Measurements from ENCODE around the gene TMEM44. TPM values are rescaled to one million over a fixed set of nuclear protein-coding genes. Genes with fewer than 3 reads are reported as not detected.

The TMEM44 gene
- total and polyA plus RNA-seq, 2 donors (not counting 3 experiments of a cell fraction or from before 2014, with no cell fraction given) = 93.8 to 125 TPM

DNA sequence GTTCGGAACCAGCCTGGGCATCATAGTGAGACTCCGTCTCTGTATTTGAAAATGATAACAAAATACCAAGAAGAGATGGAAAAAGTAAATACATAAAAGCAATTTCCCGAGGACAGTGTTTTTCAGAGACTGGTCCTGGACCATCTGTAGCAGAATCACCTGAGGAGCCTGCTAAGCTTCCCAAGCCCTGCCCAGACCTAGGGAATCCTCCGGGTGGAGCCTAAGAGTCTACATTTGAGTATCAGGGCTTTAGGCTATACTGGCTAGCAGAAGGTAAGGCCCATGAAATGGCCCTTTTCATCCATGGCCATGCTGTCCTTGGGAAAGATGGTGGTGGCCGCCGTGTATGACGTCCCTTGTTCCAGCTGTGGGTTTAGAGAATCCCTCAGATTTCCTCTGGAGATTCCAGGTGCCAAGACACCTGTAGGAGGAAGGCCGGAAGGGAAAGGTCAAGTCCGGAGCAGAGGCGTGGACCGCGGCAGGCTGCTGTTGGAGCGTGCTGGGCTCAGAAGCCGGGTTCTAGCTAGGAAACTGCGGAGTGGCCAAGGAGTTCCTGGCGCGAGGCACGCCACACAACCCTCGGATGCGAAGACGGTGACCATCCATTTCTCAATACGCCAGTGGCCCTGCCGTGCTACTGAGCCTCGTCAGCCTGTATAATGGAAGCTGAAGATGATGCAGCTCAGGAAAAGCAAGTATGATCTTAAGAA, 50.9 kb downstream of the TMEM44 start:
- no peak overlapping the region for H3K27ac ChIP-seq (ENCODE audit: insufficient read depth, low read depth, low read length)
- DNase-seq (ENCODE audit: low read depth, low spot score) = no peak
- no peaks in the 10 kb centered on the region for H3K9me3 ChIP-seq (replicated peaks; ENCODE audit: control insufficient read depth, insufficient read depth, low read length)
- H3K4me3 ChIP-seq (replicated peaks in 1 of 3; ENCODE audit: insufficient read depth in 1 of 3, low read depth in 1 of 3, low read length in 3 of 3) = no peak overlapping the region
- H3K9me1 ChIP-seq (replicated peaks; ENCODE audit: control insufficient read depth, extremely low read depth, insufficient read depth, low read length) = no peaks in the 10 kb centered on the region
- H3K4me2 ChIP-seq (ENCODE audit: insufficient read depth, low read length) = no peak overlapping the region
- intact Hi-C loops (cut with micrococcal nuclease) (no loop called here), dilution Hi-C loops (cut with MboI; ENCODE audit: extremely low pct_ligation_motif_present, low sequenced_read_pairs) (no loop called here)
- no peaks in the 10 kb centered on the region for H3K27me3 ChIP-seq (ENCODE audit: control insufficient read depth in 2 of 2, insufficient read depth in 2 of 2, low read length in 2 of 2)
- peaks cover 51% of the 10 kb centered on the region for H3K4me1 ChIP-seq (ENCODE audit: control insufficient read depth, extremely low read depth, insufficient read depth, low read length)
- ChIA-PET CTCF (interaction anchor here (1.2 to 2.2 kb wide), 3 partner anchors 8 to 110 kb away, joined by 5 to 13 read pairs (median 7); no protein-coding TSS in a partner anchor), POLR2A (no interaction called here)
- no peaks in the 10 kb centered on the region for H4K20me1 ChIP-seq (replicated peaks; ENCODE audit: control insufficient read depth, extremely low read depth, insufficient read depth, low read length)
- H3K36me3 ChIP-seq (ENCODE audit: control insufficient read depth in 2 of 2, extremely low read depth in 1 of 2, insufficient read depth in 2 of 2, low read length in 2 of 2) = no peaks in the 10 kb centered on the region
- no peak for FAIRE-seq
- no peak for TF ChIP-seq EZH2 (IDR thresholded peaks at IDR 0.05; ENCODE audit: borderline replicate concordance, low read depth, low read length, severe bottlenecking)
- TF ChIP-seq, protein P1, sequence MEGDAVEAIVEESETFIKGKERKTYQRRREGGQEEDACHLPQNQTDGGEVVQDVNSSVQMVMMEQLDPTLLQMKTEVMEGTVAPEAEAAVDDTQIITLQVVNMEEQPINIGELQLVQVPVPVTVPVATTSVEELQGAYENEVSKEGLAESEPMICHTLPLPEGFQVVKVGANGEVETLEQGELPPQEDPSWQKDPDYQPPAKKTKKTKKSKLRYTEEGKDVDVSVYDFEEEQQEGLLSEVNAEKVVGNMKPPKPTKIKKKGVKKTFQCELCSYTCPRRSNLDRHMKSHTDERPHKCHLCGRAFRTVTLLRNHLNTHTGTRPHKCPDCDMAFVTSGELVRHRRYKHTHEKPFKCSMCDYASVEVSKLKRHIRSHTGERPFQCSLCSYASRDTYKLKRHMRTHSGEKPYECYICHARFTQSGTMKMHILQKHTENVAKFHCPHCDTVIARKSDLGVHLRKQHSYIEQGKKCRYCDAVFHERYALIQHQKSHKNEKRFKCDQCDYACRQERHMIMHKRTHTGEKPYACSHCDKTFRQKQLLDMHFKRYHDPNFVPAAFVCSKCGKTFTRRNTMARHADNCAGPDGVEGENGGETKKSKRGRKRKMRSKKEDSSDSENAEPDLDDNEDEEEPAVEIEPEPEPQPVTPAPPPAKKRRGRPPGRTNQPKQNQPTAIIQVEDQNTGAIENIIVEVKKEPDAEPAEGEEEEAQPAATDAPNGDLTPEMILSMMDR (IDR thresholded peaks at IDR 0.05; ENCODE audit: extremely low read depth in 1 of 2, insufficient read depth in 1 of 2, low read depth in 1 of 2, low read length in 2 of 2) = no peak
- no peak for TF ChIP-seq GATA2 (IDR thresholded peaks at IDR 0.05; ENCODE audit: insufficient read depth, insufficient read length, low read depth, low read length)
- no peak for TF ChIP-seq FOS (IDR thresholded peaks at IDR 0.05; ENCODE audit: borderline replicate concordance, insufficient read depth, low read length)
- TF ChIP-seq MYC (IDR thresholded peaks at IDR 0.05; ENCODE audit: low read depth, low read length) = no peak
- TF ChIP-seq POLR2A (IDR thresholded peaks at IDR 0.05; ENCODE audit: low read depth, low read length) = no peak
- TF ChIP-seq POLR2AphosphoS5 (IDR thresholded peaks at IDR 0.05; ENCODE audit: insufficient read depth, low read depth, low read length) = no peak
- no peak for TF ChIP-seq JUN (IDR thresholded peaks at IDR 0.05; ENCODE audit: borderline replicate concordance, insufficient read depth, insufficient read length, low read depth)
- no peak for TF ChIP-seq MAX (IDR thresholded peaks at IDR 0.05; ENCODE audit: insufficient read depth, insufficient read length)
- H2AFZ ChIP-seq (ENCODE audit: low read depth, low read length) = no peak overlapping the region
- no peak overlapping the region for H3K9ac ChIP-seq (replicated peaks; ENCODE audit: extremely low read depth, insufficient read depth, low read length)
- BruUV-seq (replicated peaks) = no TSS peak
- H3K79me2 ChIP-seq (ENCODE audit: control insufficient read depth, insufficient read depth, low read length) = peaks cover 13% of the 10 kb centered on the region
